HAP-1 (cell line): Measurements from ENCODE around the gene ANKS3.

Experiments
- DNase-seq, 2 experiments: peaks; one replicate each; pipeline ENCODE4 v3.0.0-alpha.2; 2016 to 2020; ENCODE audit warnings: low spot score in 2 of 2
- H3K27me3 ChIP-seq: fragments of 250-450 bp; sonication (Bioruptor Pico); 2 replicates; pipeline ENCODE4 v1.5.1; 2020; ENCODE audit warnings: low read depth, mild to moderate bottlenecking, moderate library complexity
- H3K36me3 ChIP-seq: fragments of 250-450 bp; sonication (Bioruptor Pico); replicated peaks from 2 replicates; pipeline ENCODE4 v1.5.1; 2020; ENCODE audit warnings: mild to moderate bottlenecking
- H3K4me1 ChIP-seq: fragments of 250-450 bp; sonication (Bioruptor Pico); 2 replicates; pipeline ENCODE4 v1.5.1; 2020; ENCODE audit warnings: mild to moderate bottlenecking
- H3K4me3 ChIP-seq: fragments of 250-450 bp; sonication (Bioruptor Pico); 2 replicates; pipeline ENCODE4 v1.5.1; 2020; ENCODE audit warnings: mild to moderate bottlenecking, moderate library complexity
- H3K9me3 ChIP-seq: fragments of 250-450 bp; sonication (Bioruptor Pico); 2 replicates; pipeline ENCODE4 v1.5.1; 2020; ENCODE audit warnings: mild to moderate bottlenecking, moderate library complexity
- in situ Hi-C: fragments of 300-500 bp; cut with MboI; formaldehyde crosslinking; loops from 3 replicates; pipeline ENCODE4 v1.14.3; 2020; ENCODE audit warnings: low sequenced_read_pairs, inconsistent platforms, mixed read lengths

The ANKS3 gene

DNA sequence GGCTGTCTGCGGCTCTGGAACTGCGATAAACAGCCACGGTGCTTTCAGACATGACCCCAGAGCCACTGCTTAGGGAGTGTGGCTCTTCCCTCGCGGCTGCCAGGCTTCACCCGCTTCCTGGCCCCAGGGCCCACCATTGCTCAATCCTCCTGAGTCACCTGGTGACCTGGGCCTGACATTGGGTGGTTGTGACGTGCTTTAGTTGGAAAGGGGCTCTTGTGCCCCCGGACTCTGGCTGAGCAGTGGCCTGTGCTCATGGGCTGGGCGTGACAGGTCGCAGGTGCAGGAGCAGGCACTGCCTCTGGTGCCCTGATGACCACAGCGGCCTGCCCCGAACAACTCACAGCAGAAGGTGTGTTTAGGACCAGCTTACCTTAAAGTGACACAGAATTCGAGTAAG is 49.3 kb downstream of the ANKS3 start:
- Histone ChIP-seq H3K4me1 (no peaks in the 10 kb centered on the region), H3K9me3 (no peaks in the 10 kb centered on the region), H3K4me3 (no peak overlapping the region), H3K27me3 (no peaks in the 10 kb centered on the region), H3K36me3 (peaks cover 29% of the 10 kb centered on the region)
- DNase-seq = no peak
- in situ Hi-C loops = no loop called here

DNA sequence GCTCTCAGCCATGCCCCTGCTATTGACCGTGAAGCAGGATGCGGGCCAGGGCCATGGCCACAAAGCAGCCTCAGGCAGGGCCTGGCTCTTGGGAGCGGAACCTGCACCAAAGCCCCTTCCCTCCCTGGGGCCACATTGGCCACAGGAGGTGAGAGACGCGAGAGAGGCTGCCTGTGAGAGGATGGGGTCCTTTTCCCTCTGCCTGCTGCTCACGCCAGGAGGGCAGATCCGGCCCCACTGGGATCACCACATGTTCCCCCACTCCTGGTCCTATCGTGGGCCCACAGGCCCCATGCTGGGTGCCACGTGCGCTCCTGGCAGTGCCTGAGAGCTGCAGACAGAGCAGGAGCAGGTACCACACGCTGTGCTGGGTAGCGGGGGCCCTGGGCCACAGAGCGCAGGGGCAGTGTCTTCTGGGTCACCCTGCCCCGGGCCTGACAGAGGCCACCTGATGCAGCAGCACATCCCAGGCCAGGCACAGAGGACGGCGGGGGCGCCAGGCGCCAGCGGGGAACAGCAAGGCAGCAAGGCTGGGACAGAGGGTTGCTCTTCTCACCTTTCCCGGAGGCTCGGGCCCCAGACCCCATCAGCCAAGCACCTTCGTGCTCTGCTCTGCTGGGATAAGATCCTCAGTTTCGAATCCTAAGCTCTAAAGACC is 49.9 kb downstream of the ANKS3 start:
- Histone ChIP-seq H3K4me1 (no peaks in the 10 kb centered on the region), H3K4me3 (no peak overlapping the region), H3K9me3 (no peaks in the 10 kb centered on the region), H3K27me3 (no peaks in the 10 kb centered on the region), H3K36me3 (peaks cover 29% of the 10 kb centered on the region)
- in situ Hi-C loops = no loop called here
- no peak for DNase-seq

DNA sequence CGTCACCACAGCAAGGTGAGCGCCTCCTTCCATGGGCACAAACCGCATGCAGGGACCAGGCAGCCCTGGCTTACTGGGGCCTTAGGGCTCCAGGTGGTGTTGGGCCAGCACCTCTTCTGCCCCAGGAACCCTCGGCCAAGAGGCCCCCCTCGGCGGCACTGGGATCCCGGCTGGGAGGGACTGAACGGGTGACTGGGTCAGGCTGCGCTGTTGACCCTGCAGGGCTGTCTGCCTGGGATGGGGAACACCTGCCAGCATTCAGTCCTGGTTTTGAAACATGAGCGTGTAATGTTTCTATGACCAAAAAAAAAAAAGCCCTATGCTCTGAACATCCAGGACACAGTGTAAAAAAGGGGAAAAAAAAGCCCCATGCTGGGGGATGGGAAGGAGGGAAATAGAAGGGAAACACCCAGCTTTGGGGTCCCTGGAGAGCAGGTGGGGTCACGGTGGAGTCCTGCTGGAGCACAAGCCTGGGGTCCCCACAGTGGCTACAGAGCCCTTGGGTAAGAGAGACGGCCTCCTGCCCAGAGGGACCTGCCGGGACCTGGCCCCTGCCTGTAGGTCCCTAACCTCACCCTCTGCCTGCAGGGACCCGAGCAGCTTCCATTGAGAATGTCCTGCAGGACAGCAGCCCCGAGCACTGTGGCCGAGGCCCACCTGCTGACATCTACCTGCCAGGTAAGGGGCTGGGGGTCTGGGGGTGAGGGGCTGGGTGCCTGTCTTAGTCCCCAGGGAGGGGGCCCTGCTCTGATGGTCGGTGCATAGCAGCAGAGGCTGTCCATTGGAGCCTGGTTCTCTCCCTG is 50.6 kb downstream of the ANKS3 start:
- H3K27me3 ChIP-seq = no peaks in the 10 kb centered on the region
- no peaks in the 10 kb centered on the region for H3K4me1 ChIP-seq
- H3K9me3 ChIP-seq = no peaks in the 10 kb centered on the region
- DNase-seq = no peak
- in situ Hi-C loops = no loop called here
- peaks cover 27% of the 10 kb centered on the region for H3K36me3 ChIP-seq
- no peak overlapping the region for H3K4me3 ChIP-seq

DNA sequence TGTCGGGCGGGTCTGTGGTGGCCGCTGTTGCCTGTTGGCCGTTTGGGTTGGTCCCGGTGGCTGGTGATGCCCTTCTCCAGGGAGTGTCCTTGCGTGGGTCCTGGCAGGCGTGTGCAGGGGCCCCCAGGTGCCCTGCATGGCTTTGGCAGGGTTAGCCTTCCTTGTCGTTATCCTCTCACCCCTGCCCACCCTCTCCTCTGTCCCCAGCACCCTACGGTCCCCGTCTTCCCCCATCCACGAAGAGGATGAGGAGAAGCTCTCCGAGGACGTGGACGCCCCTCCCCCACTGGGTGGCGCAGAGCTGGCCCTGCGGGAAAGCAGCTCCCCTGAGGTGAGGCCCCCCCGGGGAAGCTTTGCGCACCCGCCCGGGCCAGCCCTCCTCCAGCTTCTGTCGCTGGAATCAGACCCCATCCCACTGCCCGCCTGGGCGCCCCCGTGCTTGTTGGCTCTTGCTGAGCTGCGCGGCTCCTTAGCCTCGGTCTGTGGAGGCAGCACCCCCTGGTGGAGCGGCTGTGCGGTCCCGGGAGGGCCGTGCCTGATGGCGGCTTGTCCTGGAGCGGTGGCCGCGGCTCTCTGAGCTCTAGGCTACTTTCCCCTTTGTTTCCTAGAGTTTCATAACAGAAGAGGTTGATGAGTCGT is 51.3 kb downstream of the ANKS3 start:
- Histone ChIP-seq H3K4me1 (no peaks in the 10 kb centered on the region), H3K4me3 (no peak overlapping the region), H3K27me3 (no peaks in the 10 kb centered on the region), H3K9me3 (no peaks in the 10 kb centered on the region), H3K36me3 (peaks cover 27% of the 10 kb centered on the region)
- peak; percentile 26 to 68 for DNase-seq
- in situ Hi-C loops = no loop called here

DNA sequence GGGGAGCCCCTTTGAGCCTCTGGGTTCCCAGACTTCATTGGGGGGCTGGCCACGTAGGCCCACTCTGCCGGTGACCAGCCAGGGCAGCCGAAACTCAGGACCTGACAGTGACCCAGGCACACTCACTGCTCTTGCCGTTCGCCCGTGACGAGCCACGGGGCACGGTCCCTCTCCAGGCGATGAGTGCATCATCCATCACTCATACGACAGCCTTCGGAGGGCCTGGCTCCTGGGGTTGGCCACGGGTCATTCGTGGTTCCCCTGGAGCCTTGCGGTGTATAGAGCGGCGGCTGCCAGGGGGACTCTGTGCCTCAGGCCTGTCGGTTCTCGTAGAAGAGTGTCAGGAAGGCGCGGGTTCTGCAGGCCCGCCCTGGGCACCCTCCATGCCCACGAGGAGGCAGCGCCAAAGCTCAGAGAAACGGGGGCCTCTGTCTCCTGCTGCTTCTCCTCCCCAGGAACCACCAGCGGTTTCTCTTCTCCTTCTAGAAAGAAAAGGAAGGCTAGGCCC is 51.9 kb downstream of the ANKS3 start:
- Histone ChIP-seq H3K27me3 (no peaks in the 10 kb centered on the region), H3K36me3 (peaks cover 29% of the 10 kb centered on the region), H3K9me3 (no peaks in the 10 kb centered on the region), H3K4me3 (no peak overlapping the region), H3K4me1 (no peaks in the 10 kb centered on the region)
- DNase-seq = no peak
- in situ Hi-C loops = no loop called here

DNA sequence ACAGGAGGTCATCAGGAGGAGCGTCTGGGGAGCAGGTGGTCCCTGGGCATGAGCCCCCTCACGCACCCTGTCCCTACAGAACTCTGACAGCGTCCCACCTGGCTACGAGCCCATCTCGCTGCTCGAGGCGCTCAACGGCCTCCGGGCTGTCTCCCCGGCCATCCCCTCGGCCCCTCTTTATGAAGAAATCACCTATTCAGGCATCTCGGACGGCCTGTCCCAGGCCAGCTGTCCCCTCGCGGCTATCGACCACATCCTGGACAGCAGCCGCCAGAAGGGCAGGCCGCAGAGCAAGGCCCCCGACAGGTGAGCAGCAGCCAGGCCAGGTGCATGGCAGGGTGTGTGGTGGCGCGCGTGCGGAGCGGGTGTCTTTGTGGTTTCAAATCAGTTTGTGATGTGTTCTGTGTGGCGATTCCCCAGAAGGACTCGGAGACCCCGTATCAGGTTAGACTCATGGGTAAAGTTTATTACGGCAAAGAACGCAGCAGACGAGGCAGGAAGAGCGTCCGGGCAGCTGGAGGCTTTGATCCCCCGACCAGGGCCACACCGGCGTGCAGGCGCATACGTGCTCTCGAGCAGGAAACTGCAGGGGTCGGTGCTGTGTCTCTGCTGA is 52.5 kb downstream of the ANKS3 start:
- Histone ChIP-seq H3K9me3 (no peaks in the 10 kb centered on the region), H3K27me3 (no peaks in the 10 kb centered on the region), H3K4me1 (no peaks in the 10 kb centered on the region), H3K36me3 (peaks cover 28% of the 10 kb centered on the region), H3K4me3 (no peak overlapping the region)
- in situ Hi-C loops = no loop called here
- DNase-seq = no peak

DNA sequence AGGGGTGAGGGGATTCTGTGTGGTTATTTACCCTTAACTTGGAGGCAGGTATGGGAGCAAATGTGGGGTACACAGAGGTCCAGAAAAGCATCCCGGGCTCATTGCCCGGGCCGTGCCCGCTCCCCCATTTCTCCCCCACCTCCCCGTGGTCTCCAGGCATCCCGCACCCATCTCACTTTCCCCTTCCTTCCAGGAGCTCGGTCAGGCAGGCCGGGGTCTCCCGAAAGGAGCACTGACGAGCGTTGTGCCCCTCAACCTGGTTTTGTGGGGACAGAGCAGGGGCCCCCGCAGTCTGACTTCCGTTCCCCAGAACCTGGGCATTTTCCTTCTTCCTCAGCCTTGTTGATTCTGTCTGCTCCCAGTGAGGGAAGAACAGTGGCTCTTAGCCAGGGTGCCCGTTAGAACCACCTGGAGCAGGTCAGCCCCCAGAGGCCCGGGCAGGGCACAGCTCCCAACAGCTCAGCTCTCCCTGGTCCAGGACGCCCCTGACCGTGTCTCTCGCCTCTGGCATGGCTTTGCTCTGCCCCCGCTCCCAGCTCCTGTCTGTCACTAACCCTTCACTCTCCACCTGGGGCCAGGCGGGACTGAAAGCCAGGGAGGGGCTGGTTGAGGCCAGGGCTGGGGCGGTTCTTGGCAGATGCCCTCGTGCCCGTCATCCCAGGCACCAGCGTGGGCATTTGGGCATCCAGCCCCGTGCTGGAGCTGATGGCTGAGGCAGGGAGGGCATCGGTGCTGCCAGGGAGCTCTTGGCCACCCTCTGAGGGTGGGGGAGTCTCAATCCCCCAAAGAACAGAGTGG is 53.2 kb downstream of the ANKS3 start:
- Histone ChIP-seq H3K9me3 (no peaks in the 10 kb centered on the region), H3K4me1 (no peaks in the 10 kb centered on the region), H3K36me3 (peaks cover 26% of the 10 kb centered on the region), H3K4me3 (no peak overlapping the region), H3K27me3 (no peaks in the 10 kb centered on the region)
- in situ Hi-C loops = no loop called here
- DNase-seq = no peak

DNA sequence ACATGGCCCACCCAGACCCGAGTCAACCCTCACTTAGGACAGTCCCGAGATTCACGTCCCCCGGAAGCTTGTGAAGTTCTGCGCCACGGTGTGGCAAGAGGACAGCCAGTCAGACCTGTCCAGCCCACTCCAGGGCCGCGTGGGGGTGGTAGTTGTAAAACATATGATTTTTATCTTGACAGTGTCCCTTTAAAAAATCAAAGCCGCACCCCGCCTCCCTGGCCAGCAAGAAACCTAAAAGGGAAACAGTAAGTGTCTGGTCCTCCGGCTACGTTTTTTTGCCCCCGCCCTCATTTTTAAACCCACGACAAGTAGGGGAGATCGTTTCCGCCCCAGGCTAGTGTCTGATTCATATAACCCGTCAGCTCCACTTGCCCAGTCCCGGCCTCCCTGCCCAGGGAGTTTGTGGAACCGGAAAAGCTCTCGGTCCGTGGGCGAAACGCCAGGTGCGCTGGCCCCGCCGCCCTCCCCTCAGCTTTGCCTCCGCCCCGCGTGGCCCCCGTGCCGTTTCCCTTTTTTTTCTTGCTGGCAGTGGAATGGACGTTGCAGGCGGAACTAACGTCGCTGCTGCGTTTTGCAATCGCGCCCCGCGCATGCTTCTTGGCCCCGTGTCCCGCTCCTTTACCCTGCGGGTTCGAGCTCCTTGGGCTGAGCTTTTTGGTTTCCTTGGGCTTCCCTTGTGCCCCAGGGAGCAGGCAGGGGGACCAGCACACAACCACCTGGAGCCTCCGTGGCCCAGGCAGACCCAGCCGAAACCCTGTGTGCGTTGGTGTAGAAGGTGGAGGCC is 54.0 kb downstream of the ANKS3 start:
- Histone ChIP-seq H3K4me3 (no peak overlapping the region), H3K36me3 (peaks cover 20% of the 10 kb centered on the region), H3K4me1 (no peaks in the 10 kb centered on the region), H3K9me3 (no peaks in the 10 kb centered on the region), H3K27me3 (no peaks in the 10 kb centered on the region)
- no peak for DNase-seq
- in situ Hi-C loops = no loop called here

DNA sequence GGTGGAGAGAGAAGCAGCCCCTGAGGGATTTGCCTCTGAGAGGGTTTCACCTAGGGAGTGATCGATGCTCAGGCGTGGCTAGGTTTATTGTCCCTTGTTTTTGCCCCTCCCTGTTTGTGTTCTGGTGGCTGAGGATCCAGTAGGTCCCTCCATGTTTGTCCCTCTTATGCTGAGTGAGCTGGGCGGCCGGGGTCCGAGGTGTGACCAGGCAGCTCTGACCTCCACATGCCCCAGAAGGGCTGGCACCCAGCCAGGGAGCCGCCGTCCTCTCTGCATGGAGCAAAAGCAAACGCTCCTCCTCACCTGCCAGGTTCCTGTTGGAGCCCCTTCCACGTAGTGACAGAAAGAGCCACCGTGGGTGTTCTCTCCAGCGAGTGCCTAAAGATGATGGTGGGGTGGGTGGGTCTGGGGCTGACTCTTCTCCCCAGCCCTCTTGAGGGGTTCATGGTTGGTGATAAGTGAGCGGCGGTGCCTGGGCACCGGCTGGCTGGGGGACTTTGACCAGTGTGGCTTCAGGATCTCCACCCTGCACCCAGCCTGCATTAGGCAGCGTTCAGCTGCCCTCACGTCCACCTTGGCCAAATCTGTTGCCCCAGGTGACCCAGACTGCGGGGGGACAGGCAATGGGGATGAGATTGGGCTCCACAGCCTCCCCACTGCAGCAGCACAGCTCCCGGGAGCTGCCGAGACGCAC is 54.8 kb downstream of the ANKS3 start:
- no peaks in the 10 kb centered on the region for H3K4me1 ChIP-seq
- peaks cover 14% of the 10 kb centered on the region for H3K36me3 ChIP-seq

DNA sequence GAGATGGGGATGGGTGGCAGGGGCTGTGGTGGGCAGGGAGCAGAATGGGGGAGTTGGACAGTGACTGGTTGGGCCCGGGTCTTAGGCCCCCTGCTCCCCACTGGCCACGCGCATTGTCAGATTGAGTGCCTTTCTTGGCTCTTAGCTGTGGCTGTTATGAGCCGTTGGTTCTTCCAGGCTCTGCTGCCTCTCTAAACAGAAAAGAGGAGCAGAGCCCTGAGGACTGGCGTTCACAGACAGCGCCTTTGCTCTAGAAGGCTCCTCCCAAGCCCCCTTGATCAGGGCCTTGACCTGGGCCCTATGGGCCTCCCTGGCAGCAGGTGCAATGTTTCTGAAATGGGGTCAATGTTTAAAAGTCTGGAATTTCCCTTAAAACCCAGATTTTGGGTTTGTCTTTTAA is 55.5 kb downstream of the ANKS3 start:
- in situ Hi-C loops = no loop called here
- no peaks in the 10 kb centered on the region for H3K9me3 ChIP-seq
- no peak for DNase-seq
- H3K4me3 ChIP-seq = no peak overlapping the region
- H3K36me3 ChIP-seq = peaks cover 10% of the 10 kb centered on the region
- H3K4me1 ChIP-seq = no peaks in the 10 kb centered on the region
- no peaks in the 10 kb centered on the region for H3K27me3 ChIP-seq

More for the DNA sequence above, 54.8 kb downstream of the ANKS3 start:
- in situ Hi-C loops = no loop called here
- DNase-seq = no peak
- Histone ChIP-seq H3K27me3 (no peaks in the 10 kb centered on the region), H3K9me3 (no peaks in the 10 kb centered on the region), H3K4me3 (no peak overlapping the region)

DNA sequence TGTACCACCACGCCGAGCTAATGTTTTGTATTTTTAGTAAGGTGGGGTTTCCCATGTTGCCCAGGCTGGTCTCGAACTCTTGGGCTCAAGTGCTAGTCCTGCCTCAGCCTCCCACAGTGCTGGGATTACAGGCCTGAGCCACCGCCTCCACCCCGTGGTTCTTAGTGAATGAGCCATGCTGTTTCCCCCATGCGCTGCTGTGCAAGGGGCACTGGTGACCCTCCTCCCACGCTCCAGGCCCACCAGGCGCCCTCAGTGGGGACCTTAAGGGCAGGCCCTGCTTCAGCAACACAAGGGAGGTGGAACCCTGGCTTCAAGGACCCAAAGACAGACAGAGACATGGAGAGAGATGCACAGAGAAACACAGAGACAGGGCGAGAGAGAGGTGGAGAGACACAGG is 56.1 kb downstream of the ANKS3 start:
- H3K4me1 ChIP-seq = no peaks in the 10 kb centered on the region
- in situ Hi-C loops = no loop called here
- H3K36me3 ChIP-seq = peaks cover 7% of the 10 kb centered on the region
- no peaks in the 10 kb centered on the region for H3K27me3 ChIP-seq
- no peak overlapping the region for H3K4me3 ChIP-seq
- H3K9me3 ChIP-seq = no peaks in the 10 kb centered on the region
- DNase-seq = no peak

DNA sequence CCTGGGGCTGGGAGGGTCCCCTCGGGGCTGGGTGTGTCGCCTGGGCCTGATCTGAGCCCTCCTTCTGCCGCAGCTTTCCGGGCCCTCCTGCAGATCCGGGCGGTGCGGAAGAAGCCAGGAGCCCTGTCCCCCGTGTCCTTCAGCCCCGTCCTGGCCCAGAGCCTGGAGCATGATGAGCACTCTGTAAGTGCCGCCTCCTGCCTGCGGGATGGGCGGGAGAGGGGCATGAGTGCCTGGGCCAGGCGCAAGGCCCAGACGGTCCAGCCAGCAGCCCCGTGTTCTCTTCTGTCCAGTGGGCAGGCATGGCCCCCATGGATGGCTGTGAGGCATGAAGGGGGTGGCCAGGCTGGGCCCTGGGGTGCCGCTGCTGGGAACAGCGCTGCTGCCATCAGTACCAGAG is 56.7 kb downstream of the ANKS3 start:
- in situ Hi-C loops = no loop called here
- Histone ChIP-seq H3K9me3 (no peaks in the 10 kb centered on the region), H3K27me3 (no peaks in the 10 kb centered on the region), H3K4me3 (no peak overlapping the region), H3K36me3 (peaks cover 10% of the 10 kb centered on the region; the same call in 1 of the 2 replicates), H3K4me1 (no peaks in the 10 kb centered on the region)
- DNase-seq = no peak
